ENCODE measurements around the gene RASGRP1.

DNA sequence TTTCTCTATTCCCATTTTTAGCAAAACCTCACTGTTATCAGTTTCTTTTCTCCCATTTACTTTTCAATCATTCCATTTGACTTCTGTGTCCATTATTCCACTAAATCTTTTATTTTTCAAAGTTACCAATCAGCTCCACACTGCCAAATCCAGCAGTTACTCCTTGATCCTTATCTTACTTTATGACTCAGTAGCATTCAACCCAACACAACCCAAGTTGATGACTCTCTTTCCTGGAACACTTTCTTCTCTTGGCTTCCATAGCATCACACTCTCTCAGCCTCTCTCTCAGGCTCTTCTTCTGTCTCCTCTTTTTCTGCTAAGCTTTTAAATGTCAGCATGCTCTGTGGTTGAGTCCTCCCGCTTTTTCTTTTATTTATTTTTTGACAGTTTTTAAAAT is 36.3 kb downstream of the RASGRP1 start:
- TF ChIP-seq POLR2A (IDR thresholded peaks at IDR 0.05; ENCODE audit: borderline replicate concordance, extremely low read depth, insufficient read depth, insufficient read length): no peak
- TF ChIP-seq, protein P1, sequence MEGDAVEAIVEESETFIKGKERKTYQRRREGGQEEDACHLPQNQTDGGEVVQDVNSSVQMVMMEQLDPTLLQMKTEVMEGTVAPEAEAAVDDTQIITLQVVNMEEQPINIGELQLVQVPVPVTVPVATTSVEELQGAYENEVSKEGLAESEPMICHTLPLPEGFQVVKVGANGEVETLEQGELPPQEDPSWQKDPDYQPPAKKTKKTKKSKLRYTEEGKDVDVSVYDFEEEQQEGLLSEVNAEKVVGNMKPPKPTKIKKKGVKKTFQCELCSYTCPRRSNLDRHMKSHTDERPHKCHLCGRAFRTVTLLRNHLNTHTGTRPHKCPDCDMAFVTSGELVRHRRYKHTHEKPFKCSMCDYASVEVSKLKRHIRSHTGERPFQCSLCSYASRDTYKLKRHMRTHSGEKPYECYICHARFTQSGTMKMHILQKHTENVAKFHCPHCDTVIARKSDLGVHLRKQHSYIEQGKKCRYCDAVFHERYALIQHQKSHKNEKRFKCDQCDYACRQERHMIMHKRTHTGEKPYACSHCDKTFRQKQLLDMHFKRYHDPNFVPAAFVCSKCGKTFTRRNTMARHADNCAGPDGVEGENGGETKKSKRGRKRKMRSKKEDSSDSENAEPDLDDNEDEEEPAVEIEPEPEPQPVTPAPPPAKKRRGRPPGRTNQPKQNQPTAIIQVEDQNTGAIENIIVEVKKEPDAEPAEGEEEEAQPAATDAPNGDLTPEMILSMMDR (IDR thresholded peaks at IDR 0.05 in 2 of 3, conservative IDR thresholded peaks at IDR 0.05 in 1 of 3; ENCODE audit: borderline replicate concordance in 1 of 3, insufficient read depth in 1 of 3, low read depth in 2 of 3, low read length in 2 of 3): no peak
- TF ChIP-seq RAD21 (IDR thresholded peaks at IDR 0.05; ENCODE audit: low read depth): no peak
- TF ChIP-seq REST (IDR thresholded peaks at IDR 0.05; ENCODE audit: low read depth): no peak
- no peak for TF ChIP-seq CEBPB (IDR thresholded peaks at IDR 0.05; ENCODE audit: low read depth)

Measured in HCT116 (cell line).